HG02610 (cell line): ENCODE measurements around the gene RAB33B.

Experiments
- ATAC-seq: cut with Tn5 transposase; IDR thresholded peaks from one replicate; pipeline ENCODE4 v1.9.1; 2021; ENCODE audit warnings: mild to moderate bottlenecking, moderate library complexity; ENCODE audit not compliant: unreplicated experiment

The RAB33B gene

GRCh38 chr4:139503622-139504166, 49.8 kb downstream of the RAB33B start:
- ATAC-seq, result no peak

DNA sequence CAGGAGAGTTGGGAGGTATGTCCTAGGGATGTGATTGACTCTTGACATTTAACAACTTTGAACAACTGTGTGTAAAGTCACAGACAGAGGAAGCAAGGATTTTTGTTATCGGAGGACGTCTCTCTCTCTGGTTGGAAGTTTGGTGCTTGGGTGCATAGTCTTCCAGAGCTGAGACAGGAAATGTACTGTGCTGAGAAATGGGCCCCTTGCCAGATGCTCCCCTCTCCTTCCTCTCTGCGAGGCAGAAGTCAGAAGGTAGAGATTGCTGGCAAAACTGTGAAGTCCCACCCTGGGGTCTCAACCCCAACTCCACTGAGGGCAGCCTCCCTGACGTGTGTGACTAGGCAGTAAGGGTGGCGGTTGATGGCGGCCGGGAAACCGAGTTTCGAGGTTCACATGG, 52.9 kb downstream of the RAB33B start:
- no peak for ATAC-seq

- no peak for ATAC-seq
Observed at GRCh38 chr4:139508581-139509237, 54.8 kb downstream of the RAB33B start.

DNA sequence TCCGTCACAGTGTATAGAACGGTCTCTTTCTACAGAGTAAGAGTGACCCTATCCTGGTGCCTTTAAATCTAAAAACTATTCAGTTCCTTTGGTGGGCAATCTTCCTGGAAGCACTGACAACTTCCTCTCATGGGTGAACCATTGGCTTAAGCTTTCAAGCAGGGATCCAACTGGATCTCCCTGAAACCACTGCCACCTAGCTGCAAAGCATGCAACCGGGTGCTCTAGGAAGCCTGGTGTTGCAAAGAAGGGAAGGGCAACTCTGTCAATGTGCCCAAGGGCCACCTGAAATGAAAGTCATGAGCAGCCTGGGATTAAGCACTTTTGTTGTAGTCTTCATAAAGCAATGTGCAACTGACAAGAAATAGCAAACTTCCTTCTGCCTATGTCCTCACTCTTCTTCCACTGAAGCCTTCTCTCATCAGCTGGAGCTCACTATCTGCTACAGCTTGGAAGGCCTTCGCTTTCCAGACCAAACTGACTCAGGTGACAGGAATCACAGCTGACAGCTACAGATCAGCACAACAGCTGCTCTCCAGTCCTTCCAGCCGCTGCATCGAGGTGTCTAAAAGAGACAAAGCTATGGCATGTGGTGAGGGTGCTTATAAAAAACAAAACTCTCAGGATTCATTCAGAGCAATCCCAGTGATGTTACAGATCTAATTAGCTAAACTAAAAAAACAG, 55.9 kb downstream of the RAB33B start:
- ATAC-seq, result no peak

- ATAC-seq, result no peak
Observed at GRCh38 chr4:139511320-139511719, 57.4 kb downstream of the RAB33B start.

GRCh38 chr4:139514382-139515059, 60.6 kb downstream of the RAB33B start:
- no peak for ATAC-seq

- ATAC-seq, result no peak
Observed at GRCh38 chr4:139515531-139515958, 61.6 kb downstream of the RAB33B start.

DNA sequence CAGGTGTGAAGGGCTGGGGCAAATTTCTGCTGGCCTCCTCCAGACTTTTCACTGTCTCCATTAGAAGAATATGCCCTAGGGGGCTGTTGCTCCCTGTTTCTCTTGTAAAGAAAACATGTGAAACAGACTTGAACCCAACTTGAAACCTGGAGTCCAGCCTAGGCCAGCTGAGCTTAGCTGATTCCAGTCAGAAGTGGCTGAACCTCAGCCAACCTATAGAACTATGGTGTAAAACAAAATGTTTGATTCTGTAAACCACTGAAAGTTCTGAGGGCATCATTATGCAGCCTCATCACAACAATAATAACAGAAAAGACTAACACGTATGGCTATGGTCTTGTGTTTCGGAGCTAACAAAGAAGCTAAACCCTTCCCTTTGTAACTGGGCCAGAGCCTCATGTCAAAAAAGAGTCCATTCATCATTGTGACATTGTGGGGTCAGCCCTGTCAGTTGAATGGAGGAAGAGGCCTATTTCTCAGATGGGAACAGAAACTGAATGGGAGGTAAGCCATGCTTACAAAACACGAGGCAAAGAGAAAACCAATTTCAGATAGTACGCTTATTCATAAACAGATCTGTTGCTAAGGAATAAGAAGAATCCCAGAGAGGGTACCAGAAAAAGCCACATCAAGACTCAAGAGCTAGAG, 68.0 kb downstream of the RAB33B start:
- peak; percentile 39 for ATAC-seq

GRCh38 chr4:139522457-139522856, 68.5 kb downstream of the RAB33B start:
- peak; percentile 32 for ATAC-seq

- no peak for ATAC-seq
Observed at GRCh38 chr4:139523076-139523475, 69.2 kb downstream of the RAB33B start.

- peak; percentile 25 for ATAC-seq
Observed at GRCh38 chr4:139524062-139524631, 70.2 kb downstream of the RAB33B start.

GRCh38 chr4:139525414-139525813, 71.5 kb downstream of the RAB33B start:
- ATAC-seq, result no peak
